Tibial nerve (tissue), 4 donors: ENCODE data around the gene PPM1H. TPM values are rescaled to one million over a fixed set of nuclear protein-coding genes. Genes with fewer than 3 reads are reported as not detected.
A peak's percentile ranks its signal among the peaks of the same experiment; 100 is the strongest.

Experiments used
- DNase-seq, 2 donors: peaks; one replicate each; pipeline ENCODE4 v3.0.0-alpha.2; 2019; ENCODE audit warnings: low spot score in 2 of 2
- H3K27ac ChIP-seq, 4 donors: fragments of 200-600 bp; sonication (generic) in 3 of 4; one replicate each; pipeline ENCODE4 v1.5.1; 2017 to 2019; ENCODE audit warnings: mild to moderate bottlenecking in 1 of 4
- H3K27me3 ChIP-seq, 2 donors: fragments of 200-600 bp; sonication (generic) in 1 of 2; one replicate each; pipeline versions ENCODE4 v1.5.1 to v1.6.0; 2017 to 2019
- H3K36me3 ChIP-seq, 3 donors: fragments of 200-600 bp; sonication (generic); one replicate each; pipeline ENCODE4 v1.5.1; 2018 to 2019
- H3K4me1 ChIP-seq, 4 donors: fragments of 200-600 bp; sonication (generic) in 3 of 4; one replicate each; pipeline ENCODE4 v1.5.1; 2017 to 2019
- H3K4me3 ChIP-seq, 4 donors: fragments of 200-600 bp; sonication (generic) in 3 of 4; one replicate each; pipeline ENCODE4 v1.5.1; 2017 to 2019; ENCODE audit warnings: mild to moderate bottlenecking in 1 of 4, moderate library complexity in 1 of 4
- H3K9me3 ChIP-seq, 4 donors: fragments of 200-600 bp; sonication (generic) in 3 of 4; one replicate each; pipeline ENCODE4 v1.5.1; 2017 to 2019
- EP300 ChIP-seq, 2 donors: sonication (generic); formaldehyde crosslinking; IDR thresholded peaks; one replicate each; pipeline ENCODE4 v1.6.1; 2017; ENCODE audit warnings: antibody characterized with exemption in 2 of 2, mild to moderate bottlenecking in 1 of 2
- POLR2A ChIP-seq, 2 donors: fragments of 450-650 bp; IDR thresholded peaks; one replicate each; pipeline ENCODE4 v1.6.1; 2017; ENCODE audit warnings: antibody characterized with exemption in 2 of 2, mild to moderate bottlenecking in 2 of 2, moderate library complexity in 2 of 2
- WGBS, 2 donors: methylation state at CpG; one replicate each; pipeline ENCODE4 v1.1.5; 2018; 5-methylcytosine and 5-hydroxymethylcytosine counted together
- total RNA-seq, 4 donors: library from RNA; depleted of rRNA; stranded (reverse); fragments of >200 nt; gene quantifications; one replicate each; pipeline ENCODE4 v1.1.0, GENCODE V29; 2016
- TF ChIP-seq, protein P1 (sequence below), 5 experiments: fragments of 200-600 bp in 3 of 5; fragments of 450-650 bp in 2 of 5; sonication (generic) in 3 of 5; IDR thresholded peaks; one replicate each; pipeline ENCODE4 v1.5.1; 2016 to 2019; ENCODE audit warnings: antibody characterized with exemption in 5 of 5, mild to moderate bottlenecking in 3 of 5, moderate library complexity in 2 of 5

PPM1H gene
- total RNA-seq, 4 donors from 2014 or later, result 0.78 to 2.6 (median 1.3) TPM

DNA sequence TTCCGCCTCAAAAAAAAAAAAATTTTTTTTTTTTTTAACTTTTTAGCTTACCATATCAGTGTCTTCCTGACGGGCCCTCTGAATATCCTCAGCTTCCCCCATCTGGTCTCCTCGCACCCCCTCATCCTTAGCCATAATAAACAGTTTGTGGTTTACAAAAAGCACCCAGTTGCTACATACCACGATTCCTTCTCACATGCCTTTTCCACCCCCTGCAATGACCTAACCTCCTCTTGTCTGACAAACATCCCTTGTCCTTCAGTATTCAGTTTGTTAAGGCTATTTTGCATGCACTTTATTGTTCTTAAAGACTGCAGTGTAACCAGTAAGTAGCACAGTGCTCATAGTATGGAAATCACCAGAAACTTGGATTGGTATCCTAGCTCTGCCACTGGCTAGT lies 88.5 kb downstream of the PPM1H start:
- H3K4me3 ChIP-seq, result no peak overlapping the region
- WGBS, 2 donors, result 58 to 60% methylated on average over 4 of the region's 4 CpGs
- TF ChIP-seq, protein P1, sequence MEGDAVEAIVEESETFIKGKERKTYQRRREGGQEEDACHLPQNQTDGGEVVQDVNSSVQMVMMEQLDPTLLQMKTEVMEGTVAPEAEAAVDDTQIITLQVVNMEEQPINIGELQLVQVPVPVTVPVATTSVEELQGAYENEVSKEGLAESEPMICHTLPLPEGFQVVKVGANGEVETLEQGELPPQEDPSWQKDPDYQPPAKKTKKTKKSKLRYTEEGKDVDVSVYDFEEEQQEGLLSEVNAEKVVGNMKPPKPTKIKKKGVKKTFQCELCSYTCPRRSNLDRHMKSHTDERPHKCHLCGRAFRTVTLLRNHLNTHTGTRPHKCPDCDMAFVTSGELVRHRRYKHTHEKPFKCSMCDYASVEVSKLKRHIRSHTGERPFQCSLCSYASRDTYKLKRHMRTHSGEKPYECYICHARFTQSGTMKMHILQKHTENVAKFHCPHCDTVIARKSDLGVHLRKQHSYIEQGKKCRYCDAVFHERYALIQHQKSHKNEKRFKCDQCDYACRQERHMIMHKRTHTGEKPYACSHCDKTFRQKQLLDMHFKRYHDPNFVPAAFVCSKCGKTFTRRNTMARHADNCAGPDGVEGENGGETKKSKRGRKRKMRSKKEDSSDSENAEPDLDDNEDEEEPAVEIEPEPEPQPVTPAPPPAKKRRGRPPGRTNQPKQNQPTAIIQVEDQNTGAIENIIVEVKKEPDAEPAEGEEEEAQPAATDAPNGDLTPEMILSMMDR (IDR thresholded peaks at IDR 0.05), result no peak
- no peak for TF ChIP-seq POLR2A (IDR thresholded peaks at IDR 0.05)
- no peak for TF ChIP-seq EP300 (IDR thresholded peaks at IDR 0.05)
- peaks cover 0 to 4% (median 0%) of the 10 kb centered on the region in 4 donors for H3K4me1 ChIP-seq
- H3K9me3 ChIP-seq, result no peaks in the 10 kb centered on the region
- DNase-seq, result no peak
- no peaks in the 10 kb centered on the region for H3K27me3 ChIP-seq
- H3K27ac ChIP-seq, result no peak overlapping the region
- no peaks in the 10 kb centered on the region for H3K36me3 ChIP-seq

DNA sequence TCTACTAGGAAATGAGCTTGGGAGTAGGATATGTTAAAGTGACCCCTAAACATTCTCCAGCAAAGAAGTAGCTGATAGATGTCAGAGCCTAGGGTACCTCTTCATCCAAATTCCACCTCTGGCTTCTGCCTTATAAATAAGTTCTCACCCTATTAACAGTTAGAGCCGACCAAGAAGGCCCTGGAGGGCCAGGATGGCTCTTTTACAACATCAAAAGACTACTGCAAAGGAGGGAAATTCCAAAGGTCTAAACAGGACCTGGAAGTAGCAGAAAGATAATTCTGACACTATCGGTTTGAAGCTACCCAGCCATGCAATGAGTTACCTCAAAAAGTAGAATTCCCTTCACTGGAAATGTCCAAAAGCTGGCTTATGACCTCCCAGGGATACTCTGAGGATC lies 90.0 kb downstream of the PPM1H start:
- WGBS, 2 donors, result 52 to 57% methylated on average over 2 of the region's 2 CpGs
- H3K4me1 ChIP-seq, result peaks cover 0 to 6% (median 0%) of the 10 kb centered on the region in 4 donors
- H3K36me3 ChIP-seq, result no peaks in the 10 kb centered on the region
- H3K9me3 ChIP-seq, result no peaks in the 10 kb centered on the region
- TF ChIP-seq POLR2A (IDR thresholded peaks at IDR 0.05) (no peak), EP300 (IDR thresholded peaks at IDR 0.05) (no peak)
- TF ChIP-seq, protein P1 (IDR thresholded peaks at IDR 0.05), result no peak
- H3K4me3 ChIP-seq, result no peak overlapping the region
- no peak for DNase-seq
- no peaks in the 10 kb centered on the region for H3K27me3 ChIP-seq
- H3K27ac ChIP-seq, result no peak overlapping the region

DNA sequence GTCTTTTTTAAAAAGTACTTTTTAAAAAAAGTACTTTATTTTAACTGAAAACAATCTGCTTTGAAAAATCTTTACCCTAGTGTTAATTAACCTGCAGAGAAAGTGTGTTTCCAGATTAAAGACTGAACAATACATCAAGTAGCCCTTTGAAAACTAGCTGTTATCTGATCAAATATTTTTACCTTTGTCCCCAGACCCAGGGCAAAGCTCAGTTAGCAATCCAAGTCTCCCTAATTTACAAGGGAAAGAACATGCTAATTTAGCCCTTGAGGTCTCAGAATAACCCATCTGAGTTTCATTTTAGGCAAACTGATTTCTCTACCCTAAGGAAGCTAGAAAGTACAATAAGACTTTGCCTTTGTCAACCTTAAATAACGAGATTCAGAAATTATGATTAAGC lies 91.2 kb downstream of the PPM1H start:
- WGBS, 2 donors, result 44 to 52% methylated on average over 1 of the region's 1 CpG
- H3K4me3 ChIP-seq, result no peak overlapping the region
- DNase-seq, result no peak
- TF ChIP-seq EP300 (IDR thresholded peaks at IDR 0.05) (no peak), POLR2A (IDR thresholded peaks at IDR 0.05) (no peak)
- TF ChIP-seq, protein P1 (IDR thresholded peaks at IDR 0.05), result no peak
- H3K4me1 ChIP-seq, result peaks cover 0 to 6% (median 0%) of the 10 kb centered on the region in 4 donors
- no peak overlapping the region for H3K27ac ChIP-seq
- H3K9me3 ChIP-seq, result no peaks in the 10 kb centered on the region
- H3K27me3 ChIP-seq, result no peaks in the 10 kb centered on the region
- no peaks in the 10 kb centered on the region for H3K36me3 ChIP-seq

DNA sequence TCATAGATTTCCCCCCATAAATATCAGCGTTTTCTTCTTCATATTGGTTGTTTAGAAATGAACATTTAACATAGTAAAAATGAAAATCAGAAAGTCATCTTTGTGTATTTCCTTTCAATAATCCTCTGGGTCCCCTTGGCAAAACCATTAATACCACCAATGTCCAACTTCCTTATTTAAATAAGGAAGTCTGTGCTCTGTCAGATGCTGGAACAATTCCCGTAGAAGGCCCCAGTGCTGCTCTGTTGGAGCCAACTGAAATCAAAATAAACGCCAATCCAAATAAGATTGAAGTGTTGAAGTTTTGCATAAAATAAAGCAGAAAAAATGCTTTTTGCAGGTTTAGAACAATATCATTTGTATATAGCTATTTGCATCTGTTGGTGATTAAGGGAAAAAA lies 93.1 kb downstream of the PPM1H start:
- DNase-seq, result peak in 1 of 2 donors; percentile 7
- Histone ChIP-seq H3K27ac (no peak overlapping the region), H3K9me3 (no peaks in the 10 kb centered on the region), H3K4me3 (no peak overlapping the region), H3K4me1 (peaks cover 0 to 6% (median 0%) of the 10 kb centered on the region in 4 donors), H3K27me3 (no peaks in the 10 kb centered on the region), H3K36me3 (no peaks in the 10 kb centered on the region)
- TF ChIP-seq, protein P1 (IDR thresholded peaks at IDR 0.05), result no peak
- TF ChIP-seq POLR2A (IDR thresholded peaks at IDR 0.05) (no peak), EP300 (IDR thresholded peaks at IDR 0.05) (no peak)
- 41% methylated on average over 3 of the region's 3 CpGs for WGBS, 2 donors

DNA sequence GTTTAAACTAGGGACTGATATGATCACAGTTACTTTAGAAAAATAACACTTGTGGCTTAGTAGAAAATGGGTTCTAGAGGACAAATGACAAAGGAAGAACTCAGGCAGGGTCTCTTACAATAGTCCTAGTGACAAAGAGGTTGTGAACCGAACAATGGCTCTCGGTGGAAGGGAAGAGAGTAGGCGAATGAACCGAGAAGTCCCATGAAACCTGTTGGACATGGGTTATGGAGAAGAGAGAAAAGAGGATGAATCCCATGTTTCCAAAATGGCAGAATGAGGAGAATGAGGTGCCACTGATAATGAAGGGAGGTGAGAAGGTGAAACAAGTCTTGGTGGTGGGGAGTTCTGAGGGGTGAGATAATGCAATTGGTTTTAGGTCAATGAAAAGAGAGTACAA lies 94.1 kb downstream of the PPM1H start:
- H3K27me3 ChIP-seq, result no peaks in the 10 kb centered on the region
- DNase-seq, result no peak
- H3K9me3 ChIP-seq, result no peaks in the 10 kb centered on the region
- no peak for TF ChIP-seq EP300 (IDR thresholded peaks at IDR 0.05)
- TF ChIP-seq, protein P1 (IDR thresholded peaks at IDR 0.05), result no peak
- TF ChIP-seq POLR2A (IDR thresholded peaks at IDR 0.05), result no peak
- H3K27ac ChIP-seq, result no peak overlapping the region
- peaks cover 0 to 6% (median 0%) of the 10 kb centered on the region in 4 donors for H3K4me1 ChIP-seq
- 92 to 94% methylated on average over 4 of the region's 4 CpGs for WGBS, 2 donors
- no peak overlapping the region for H3K4me3 ChIP-seq
- H3K36me3 ChIP-seq, result no peaks in the 10 kb centered on the region
